Naive thymus-derived CD8-positive, alpha-beta T cell (primary cell): Measurements from ENCODE around the gene ENOX1. TPM values are rescaled to one million over a fixed set of nuclear protein-coding genes. Genes with fewer than 3 reads are reported as not detected.

Experiments used
- ATAC-seq, 2 donors: fragments of 150-1000 bp; cut with Tn5 transposase in 1 of 2; sonication (Bioruptor Pico), chemical (Tn5 transposase) in 1 of 2; 1 replicate in 1 of 2; 2 replicates in 1 of 2; pipeline ENCODE4 v1.10.0; 2021; ENCODE audit warnings: mild to moderate bottlenecking in 2 of 2, moderate library complexity in 2 of 2
- POLR2A ChIA-PET: fragments of 350-600 bp; sonication (Branson Sonifier 250); formaldehyde crosslinking; loops from one replicate; lab custom pipeline; 2021; ENCODE audit warnings: antibody characterized with exemption; lab: Charles Lee
- DNase-seq, 10 donors: peaks; one replicate each; pipeline versions ENCODE4 v3.0.0 to v3.0.0-alpha.2; 2020 to 2022
- H3K27ac Mint-ChIP-seq, 10 donors: one replicate each; pipeline ENCODE4 v1.8.0; 2020 to 2022; ENCODE audit warnings: mild to moderate bottlenecking in 10 of 10, mixed read lengths in 10 of 10, moderate library complexity in 4 of 10, inconsistent platforms in 1 of 10
- H3K27me3 Mint-ChIP-seq, 5 donors: one replicate each; pipeline ENCODE4 v1.8.0; 2021 to 2022; ENCODE audit warnings: mixed read lengths in 5 of 5
- H3K36me3 Mint-ChIP-seq, 3 donors: one replicate each; pipeline ENCODE4 v1.8.0; 2020 to 2022; ENCODE audit warnings: mixed read lengths in 3 of 3, mild to moderate bottlenecking in 2 of 3, inconsistent platforms in 1 of 3
- H3K4me1 Mint-ChIP-seq, 4 donors: one replicate each; pipeline ENCODE4 v1.8.0; 2021 to 2022; ENCODE audit warnings: mixed read lengths in 4 of 4
- H3K4me3 Mint-ChIP-seq, 10 donors: one replicate each; pipeline ENCODE4 v1.8.0; 2020 to 2022; ENCODE audit warnings: mild to moderate bottlenecking in 10 of 10, mixed read lengths in 10 of 10, moderate library complexity in 6 of 10, inconsistent platforms in 1 of 10
- H3K9me3 Mint-ChIP-seq, 9 donors: one replicate each; pipeline ENCODE4 v1.8.0; 2020 to 2022; ENCODE audit warnings: mixed read lengths in 9 of 9, mild to moderate bottlenecking in 3 of 9, inconsistent platforms in 1 of 9, moderate library complexity in 1 of 9
- polyA plus RNA-seq, 3 donors: library from polyadenylated mRNA; unstranded; fragments of 300-500 nt; fragmentation: Illumina TruSeq; gene quantifications; one replicate each; pipeline ENCODE4 v1.2.3, GENCODE V29; 2021
- total RNA-seq, 8 experiments: library from RNA in 2 of 8; stranded (reverse) in 2 of 8; gene quantifications; one replicate each; pipeline ENCODE4 v1.2.3 and lab custom pipeline; 2021 to 2026

The ENOX1 gene
- total and polyA plus RNA-seq, 5 experiments from 2014 or later, result not detected

DNA sequence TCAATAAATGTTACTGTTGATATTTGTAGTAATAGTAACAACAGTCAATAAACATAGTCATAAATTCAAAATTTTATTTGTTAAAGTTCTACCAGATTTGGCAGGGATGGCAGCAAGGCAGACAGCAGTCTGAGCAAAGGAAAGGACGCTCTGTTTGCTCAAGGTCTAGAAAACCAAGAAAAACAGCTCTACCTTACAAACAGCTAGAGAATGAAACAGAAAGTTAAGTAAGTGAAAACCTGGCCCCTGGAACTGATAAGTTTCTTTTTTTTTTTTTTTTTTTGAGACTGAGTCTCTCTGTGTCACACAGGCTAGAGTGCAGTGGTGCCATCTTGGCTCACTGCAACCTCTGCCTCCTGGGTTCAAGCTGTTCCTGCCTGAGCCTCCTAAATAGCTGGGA is 27.9 kb downstream of the ENOX1 start:
- Mint-ChIP-seq H3K36me3 (no peaks in the 10 kb centered on the region), H3K27ac (peak overlapping the region in 1 of 10 donors; percentile 19), H3K4me1 (no peaks in the 10 kb centered on the region), H3K27me3 (peaks cover 2 to 15% (median 11%) of the 10 kb centered on the region in 5 donors), H3K9me3 (no peaks in the 10 kb centered on the region), H3K4me3 (no peak overlapping the region)
- ATAC-seq (no peak), DNase-seq (no peak)
- POLR2A ChIA-PET, result no interaction called here

- Mint-ChIP-seq H3K4me1 (no peaks in the 10 kb centered on the region), H3K27me3 (peaks cover 3 to 18% (median 11%) of the 10 kb centered on the region in 5 donors), H3K36me3 (no peaks in the 10 kb centered on the region), H3K9me3 (no peaks in the 10 kb centered on the region), H3K4me3 (no peak overlapping the region), H3K27ac (no peak overlapping the region)
- DNase-seq, result no peak
- no peak for ATAC-seq
- POLR2A ChIA-PET, result no interaction called here
Observed at GRCh38 chr13:43757266-43757665, 29.5 kb downstream of the ENOX1 start.

DNA sequence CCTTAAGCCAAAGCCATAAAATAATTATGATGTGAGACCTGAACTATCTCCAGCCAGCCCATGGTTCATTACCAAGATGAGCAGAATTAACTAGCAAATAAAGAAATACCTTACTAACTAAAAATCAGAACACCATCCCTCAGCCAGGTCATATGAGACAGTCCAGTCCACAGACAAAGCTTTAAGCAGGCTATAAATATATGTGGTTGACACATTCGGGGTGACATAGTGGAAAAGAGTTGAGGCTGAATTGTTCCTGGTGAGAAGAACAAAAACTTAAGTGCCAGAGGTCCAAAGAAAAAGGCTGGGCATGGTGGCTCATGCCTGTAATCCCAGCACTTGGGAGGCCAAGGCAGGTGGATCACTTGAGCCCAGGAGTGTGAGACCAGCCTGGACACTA is 30.9 kb downstream of the ENOX1 start:
- Mint-ChIP-seq H3K9me3 (no peaks in the 10 kb centered on the region), H3K27me3 (peaks cover 2 to 18% (median 11%) of the 10 kb centered on the region in 5 donors), H3K27ac (no peak overlapping the region), H3K36me3 (no peaks in the 10 kb centered on the region), H3K4me1 (no peaks in the 10 kb centered on the region), H3K4me3 (no peak overlapping the region)
- POLR2A ChIA-PET, result no interaction called here
- no peak for DNase-seq
- ATAC-seq, result no peak

DNA sequence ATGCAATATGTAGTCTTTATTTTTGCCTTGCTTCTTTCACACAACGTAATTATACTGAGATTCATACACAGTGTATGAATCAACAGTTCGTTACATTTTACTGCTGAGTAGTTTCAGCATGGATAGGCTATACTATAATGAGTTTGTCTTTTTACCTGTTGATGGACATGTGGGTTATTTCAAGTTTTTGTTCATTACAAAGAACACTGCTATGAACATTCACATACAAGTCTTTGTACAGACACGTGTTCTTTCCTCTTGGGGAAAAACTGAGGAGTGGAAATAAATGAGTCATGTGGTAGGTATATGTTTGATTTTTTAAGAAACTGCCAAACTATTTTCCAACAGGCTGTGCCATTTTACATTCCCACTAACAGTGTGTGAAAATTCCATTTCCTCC is 35.1 kb downstream of the ENOX1 start:
- POLR2A ChIA-PET, result no interaction called here
- DNase-seq (no peak), ATAC-seq (no peak)
- no peaks in the 10 kb centered on the region for H3K4me1 Mint-ChIP-seq
- no peaks in the 10 kb centered on the region for H3K36me3 Mint-ChIP-seq
- peaks cover 2 to 14% (median 9%) of the 10 kb centered on the region in 5 donors for H3K27me3 Mint-ChIP-seq
- H3K4me3 Mint-ChIP-seq, result no peak overlapping the region
- H3K27ac Mint-ChIP-seq, result no peak overlapping the region
- no peaks in the 10 kb centered on the region for H3K9me3 Mint-ChIP-seq

GRCh38 chr13:43749503-43749902 is 37.3 kb downstream of the ENOX1 start:
- DNase-seq (no peak), ATAC-seq (no peak)
- Mint-ChIP-seq H3K36me3 (no peaks in the 10 kb centered on the region), H3K4me3 (no peak overlapping the region), H3K9me3 (peaks cover 0 to 9% (median 0%) of the 10 kb centered on the region in 9 donors), H3K27me3 (peaks cover 3 to 9% (median 5%) of the 10 kb centered on the region in 5 donors), H3K4me1 (peaks cover 0 to 2% (median 0%) of the 10 kb centered on the region in 4 donors), H3K27ac (no peak overlapping the region)
- POLR2A ChIA-PET, result no interaction called here

GRCh38 chr13:43744261-43745031 is 42.3 kb downstream of the ENOX1 start:
- H3K4me3 Mint-ChIP-seq, result no peak overlapping the region
- no peaks in the 10 kb centered on the region for H3K36me3 Mint-ChIP-seq
- no peak for DNase-seq
- H3K9me3 Mint-ChIP-seq, result peaks cover 0 to 23% (median 0%) of the 10 kb centered on the region in 9 donors
- ATAC-seq, result no peak
- peaks cover 0 to 2% (median 0%) of the 10 kb centered on the region in 4 donors for H3K4me1 Mint-ChIP-seq
- H3K27ac Mint-ChIP-seq, result no peak overlapping the region
- POLR2A ChIA-PET, result no interaction called here
- H3K27me3 Mint-ChIP-seq, result peaks cover 5 to 34% (median 8%) of the 10 kb centered on the region in 5 donors

- POLR2A ChIA-PET, result no interaction called here
- ATAC-seq (no peak), DNase-seq (no peak)
- Mint-ChIP-seq H3K27ac (no peak overlapping the region), H3K27me3 (peaks cover 5 to 34% (median 8%) of the 10 kb centered on the region in 5 donors), H3K4me1 (peaks cover 0 to 2% (median 0%) of the 10 kb centered on the region in 4 donors), H3K36me3 (no peaks in the 10 kb centered on the region), H3K9me3 (peaks cover 0 to 23% (median 0%) of the 10 kb centered on the region in 9 donors), H3K4me3 (no peak overlapping the region)
Observed at GRCh38 chr13:43742911-43743310, 43.9 kb downstream of the ENOX1 start.

DNA sequence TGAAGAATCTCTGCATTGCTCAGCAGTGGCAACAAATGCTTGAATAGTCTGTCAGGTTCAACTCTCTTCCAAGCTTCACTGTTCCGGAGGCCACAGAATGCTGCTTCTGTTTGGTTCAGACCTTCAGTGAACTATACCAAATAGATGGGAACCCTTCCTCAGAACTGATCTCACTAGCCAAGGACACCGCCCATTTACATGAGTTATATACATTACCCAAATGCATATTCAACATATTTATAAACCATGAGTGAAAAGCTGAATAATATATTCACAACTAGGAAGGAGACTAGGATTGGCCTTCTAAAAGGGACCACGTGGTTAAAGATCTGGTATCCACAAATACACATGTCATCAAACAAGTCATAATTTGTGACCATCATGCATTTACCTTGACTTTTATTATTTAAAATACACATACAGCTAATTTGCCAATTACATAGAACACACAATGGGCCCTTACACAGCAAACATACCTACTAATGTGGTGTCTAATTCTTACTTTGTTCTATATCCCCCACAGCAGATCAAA is 49.3 kb downstream of the ENOX1 start:
- Mint-ChIP-seq H3K27me3 (peaks cover 3 to 10% (median 4%) of the 10 kb centered on the region in 5 donors), H3K4me1 (no peaks in the 10 kb centered on the region), H3K27ac (no peak overlapping the region), H3K4me3 (no peak overlapping the region), H3K36me3 (no peaks in the 10 kb centered on the region), H3K9me3 (peaks cover 0 to 13% (median 0%) of the 10 kb centered on the region in 9 donors)
- no peak for DNase-seq
- POLR2A ChIA-PET, result no interaction called here
- ATAC-seq, result no peak

- H3K4me1 Mint-ChIP-seq, result no peaks in the 10 kb centered on the region
- POLR2A ChIA-PET, result no interaction called here
- H3K4me3 Mint-ChIP-seq, result no peak overlapping the region
- no peak for DNase-seq
- no peak overlapping the region for H3K27ac Mint-ChIP-seq
- H3K27me3 Mint-ChIP-seq, result peaks cover 2 to 16% (median 5%) of the 10 kb centered on the region in 5 donors
- no peaks in the 10 kb centered on the region for H3K9me3 Mint-ChIP-seq
- no peaks in the 10 kb centered on the region for H3K36me3 Mint-ChIP-seq
- no peak for ATAC-seq
Observed at GRCh38 chr13:43732726-43733125, 54.0 kb downstream of the ENOX1 start.

GRCh38 chr13:43731296-43731695 is 55.5 kb downstream of the ENOX1 start:
- DNase-seq (no peak), ATAC-seq (no peak)
- Mint-ChIP-seq H3K4me1 (no peaks in the 10 kb centered on the region), H3K27ac (no peak overlapping the region), H3K27me3 (peaks cover 3 to 16% (median 5%) of the 10 kb centered on the region in 5 donors), H3K36me3 (no peaks in the 10 kb centered on the region), H3K4me3 (no peak overlapping the region), H3K9me3 (no peaks in the 10 kb centered on the region)
- POLR2A ChIA-PET, result no interaction called here

DNA sequence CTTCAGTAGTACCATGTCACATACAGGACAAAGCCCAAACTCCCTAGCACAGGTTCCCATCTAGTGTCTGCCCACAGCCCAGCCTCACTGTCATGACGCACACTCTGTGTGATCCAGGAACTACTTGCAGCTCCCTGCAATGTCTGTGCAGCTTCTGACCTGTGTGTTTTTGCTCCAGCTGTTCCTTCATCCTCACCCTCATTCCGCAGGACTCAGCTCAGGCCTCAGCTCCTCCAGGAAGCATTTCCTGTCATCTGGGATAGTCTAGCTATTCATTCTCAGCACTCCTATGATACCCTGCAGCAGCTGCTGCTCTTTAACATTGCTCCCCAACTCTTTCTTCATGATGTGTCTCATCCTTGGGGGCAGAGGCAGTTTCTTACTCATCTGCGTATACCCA is 56.1 kb downstream of the ENOX1 start:
- POLR2A ChIA-PET, result no interaction called here
- H3K9me3 Mint-ChIP-seq, result no peaks in the 10 kb centered on the region
- H3K27ac Mint-ChIP-seq, result no peak overlapping the region
- no peaks in the 10 kb centered on the region for H3K36me3 Mint-ChIP-seq
- no peak overlapping the region for H3K4me3 Mint-ChIP-seq
- DNase-seq (no peak), ATAC-seq (no peak)
- H3K4me1 Mint-ChIP-seq, result no peaks in the 10 kb centered on the region
- H3K27me3 Mint-ChIP-seq, result peaks cover 3 to 16% (median 5%) of the 10 kb centered on the region in 5 donors

DNA sequence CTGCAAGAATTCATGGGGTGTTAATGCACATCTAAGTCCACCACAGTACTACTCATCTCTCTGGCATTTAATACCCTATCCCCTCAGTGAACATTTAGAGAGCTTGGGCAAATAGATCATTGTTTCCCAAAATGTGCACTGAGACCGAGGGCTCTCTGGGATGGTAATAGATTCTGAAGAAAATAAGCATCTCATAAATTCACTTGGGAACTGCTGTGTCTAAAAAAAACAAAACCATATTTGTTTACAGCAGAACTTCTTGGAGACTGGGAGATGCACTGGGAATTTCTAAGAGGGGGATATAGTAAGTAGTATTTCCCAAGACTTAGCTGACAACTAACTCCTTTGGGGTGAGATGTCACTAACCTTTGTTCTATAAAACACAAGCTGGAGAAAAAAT is 58.4 kb downstream of the ENOX1 start:
- Mint-ChIP-seq H3K27me3 (peaks cover 3 to 24% (median 8%) of the 10 kb centered on the region in 5 donors), H3K27ac (no peak overlapping the region), H3K36me3 (no peaks in the 10 kb centered on the region), H3K4me1 (no peaks in the 10 kb centered on the region), H3K9me3 (no peaks in the 10 kb centered on the region), H3K4me3 (no peak overlapping the region)
- POLR2A ChIA-PET, result no interaction called here
- no peak for ATAC-seq
- no peak for DNase-seq

GRCh38 chr13:43727856-43728255 is 58.9 kb downstream of the ENOX1 start:
- POLR2A ChIA-PET, result no interaction called here
- H3K36me3 Mint-ChIP-seq, result no peaks in the 10 kb centered on the region
- no peak overlapping the region for H3K27ac Mint-ChIP-seq
- H3K4me3 Mint-ChIP-seq, result no peak overlapping the region
- H3K4me1 Mint-ChIP-seq, result no peaks in the 10 kb centered on the region
- peaks cover 3 to 26% (median 8%) of the 10 kb centered on the region in 5 donors for H3K27me3 Mint-ChIP-seq
- no peak for DNase-seq
- no peaks in the 10 kb centered on the region for H3K9me3 Mint-ChIP-seq
- ATAC-seq, result no peak
